RWPE1 (cell line): Measurements from ENCODE around the gene WBP2.

ENCODE experiments used
- CTCF ChIA-PET: fragments of 350-600 bp; sonication (Branson Sonifier 250); formaldehyde crosslinking; extraction: SDS; loops from one replicate; lab custom pipeline; 2021; lab: Yijun Ruan, JAX
- POLR2A ChIA-PET: fragments of 400-600 bp; formaldehyde crosslinking; extraction: SDS; loops from one replicate; lab custom pipeline; 2020; ENCODE audit warnings: antibody characterized with exemption; ENCODE audit not compliant: low non-redundant PET; lab: Yijun Ruan, JAX
- DNase-seq: peaks from one replicate; pipeline ENCODE4 v3.0.0; 2012; ENCODE audit warnings: low spot score
- H3K27ac ChIP-seq: fragments of 450-650 bp; 2 replicates; pipeline ENCODE4 v1.5.1; 2017
- TF ChIP-seq, protein P1 (sequence below): fragments of 450-650 bp; conservative IDR thresholded peaks from 2 replicates; pipeline ENCODE4 v1.5.1; 2017; ENCODE audit warnings: low read depth, mild to moderate bottlenecking

The WBP2 gene

DNA sequence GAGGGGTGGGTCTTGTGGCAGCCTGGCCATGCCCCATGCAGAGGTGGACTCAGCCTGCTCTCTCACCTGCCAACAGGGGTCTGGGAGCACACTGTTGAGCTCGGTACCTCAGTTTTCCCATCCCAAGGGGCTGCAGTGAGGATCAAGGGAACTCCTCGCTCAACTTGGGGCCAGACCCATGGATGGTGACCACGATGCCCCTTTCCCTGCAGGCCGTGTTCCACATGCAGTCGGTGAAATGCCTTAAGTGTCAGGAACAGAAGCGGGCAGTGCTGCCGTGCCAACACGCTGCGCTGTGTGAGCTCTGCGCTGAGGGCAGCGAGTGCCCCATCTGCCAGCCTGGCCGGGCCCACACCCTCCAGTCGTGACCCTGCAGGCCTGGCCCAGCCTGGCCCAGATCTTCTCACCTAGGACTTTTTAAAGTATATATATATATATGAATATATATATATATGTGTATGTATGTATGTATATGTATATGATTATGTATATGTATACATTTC is 31.0 kb downstream of the WBP2 start:
- CTCF ChIA-PET: no interaction called here
- H3K27ac ChIP-seq: peak overlapping the region; percentile 71
- POLR2A ChIA-PET: interaction anchor here (0.6 kb wide), 2 partner anchors 10 kb away, joined by 3 read pairs; no protein-coding TSS in a partner anchor
- TF ChIP-seq, protein P1, sequence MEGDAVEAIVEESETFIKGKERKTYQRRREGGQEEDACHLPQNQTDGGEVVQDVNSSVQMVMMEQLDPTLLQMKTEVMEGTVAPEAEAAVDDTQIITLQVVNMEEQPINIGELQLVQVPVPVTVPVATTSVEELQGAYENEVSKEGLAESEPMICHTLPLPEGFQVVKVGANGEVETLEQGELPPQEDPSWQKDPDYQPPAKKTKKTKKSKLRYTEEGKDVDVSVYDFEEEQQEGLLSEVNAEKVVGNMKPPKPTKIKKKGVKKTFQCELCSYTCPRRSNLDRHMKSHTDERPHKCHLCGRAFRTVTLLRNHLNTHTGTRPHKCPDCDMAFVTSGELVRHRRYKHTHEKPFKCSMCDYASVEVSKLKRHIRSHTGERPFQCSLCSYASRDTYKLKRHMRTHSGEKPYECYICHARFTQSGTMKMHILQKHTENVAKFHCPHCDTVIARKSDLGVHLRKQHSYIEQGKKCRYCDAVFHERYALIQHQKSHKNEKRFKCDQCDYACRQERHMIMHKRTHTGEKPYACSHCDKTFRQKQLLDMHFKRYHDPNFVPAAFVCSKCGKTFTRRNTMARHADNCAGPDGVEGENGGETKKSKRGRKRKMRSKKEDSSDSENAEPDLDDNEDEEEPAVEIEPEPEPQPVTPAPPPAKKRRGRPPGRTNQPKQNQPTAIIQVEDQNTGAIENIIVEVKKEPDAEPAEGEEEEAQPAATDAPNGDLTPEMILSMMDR: no peak
- no peak for DNase-seq

DNA sequence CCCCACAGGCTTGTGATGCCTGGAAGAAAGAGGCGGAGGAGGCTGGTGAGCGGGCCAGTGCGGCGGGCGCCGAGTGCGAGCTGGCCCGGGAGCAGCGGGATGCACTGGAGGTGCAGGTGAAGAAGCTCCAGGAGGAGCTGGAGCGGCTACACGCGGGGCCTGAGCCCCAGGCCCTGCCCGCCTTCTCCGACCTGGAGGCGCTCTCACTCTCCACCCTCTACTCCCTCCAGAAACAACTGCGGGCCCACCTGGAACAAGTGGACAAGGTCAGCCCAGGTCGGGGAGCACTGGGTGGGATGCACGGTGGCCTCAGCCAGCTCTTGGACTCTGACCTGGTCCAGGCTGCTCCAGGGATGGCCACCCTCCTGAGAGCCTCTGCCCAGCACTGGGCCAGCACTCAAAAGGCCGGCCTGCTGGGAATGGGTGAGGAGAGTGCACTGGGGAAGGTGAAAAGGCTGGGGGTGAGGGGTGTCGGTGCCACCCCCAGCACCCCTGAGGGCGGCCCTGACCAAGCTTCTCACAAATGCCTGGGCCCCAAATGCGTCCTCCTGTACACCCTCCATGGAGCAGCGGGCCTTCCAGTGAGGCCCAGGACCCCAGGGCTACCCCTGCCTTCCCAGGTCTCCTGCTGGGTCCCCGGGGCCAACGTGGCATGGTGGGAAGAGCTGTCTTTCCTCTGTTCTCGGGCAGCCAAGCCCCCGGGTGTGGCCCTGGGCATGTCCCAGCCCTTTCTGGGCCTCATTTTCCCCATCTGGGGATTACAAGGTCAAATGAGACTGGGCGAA is 31.7 kb downstream of the WBP2 start:
- H3K27ac ChIP-seq: peak overlapping the region; percentile 71
- no peak for DNase-seq
- ChIA-PET CTCF (no interaction called here), POLR2A (interaction anchor here (0.6 kb wide), 1 partner anchor 11 kb away, joined by 3 read pairs; no protein-coding TSS in a partner anchor)
- TF ChIP-seq, protein P1: no peak

DNA sequence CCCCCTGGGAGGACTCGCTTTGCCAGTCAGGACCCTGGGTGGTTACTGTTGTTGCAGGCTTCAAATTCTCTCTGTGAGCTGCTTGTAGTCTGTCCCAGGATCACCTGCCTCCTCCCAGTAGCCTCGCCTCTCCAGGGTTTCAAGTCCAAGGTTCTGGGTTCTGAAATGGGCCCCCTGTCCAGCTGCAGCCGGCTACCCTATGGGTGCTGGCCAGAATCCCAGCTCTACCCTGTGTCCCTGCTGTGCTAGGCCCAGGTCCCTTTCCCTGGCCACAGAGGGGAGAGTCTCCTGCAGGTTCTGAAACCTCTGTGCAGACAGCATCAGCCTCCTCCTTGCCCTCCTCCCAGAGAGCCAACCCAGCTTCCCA is 32.4 kb downstream of the WBP2 start:
- TF ChIP-seq, protein P1: no peak
- ChIA-PET POLR2A (no interaction called here), CTCF (no interaction called here)
- peak overlapping the region; percentile 71 for H3K27ac ChIP-seq
- DNase-seq: no peak

DNA sequence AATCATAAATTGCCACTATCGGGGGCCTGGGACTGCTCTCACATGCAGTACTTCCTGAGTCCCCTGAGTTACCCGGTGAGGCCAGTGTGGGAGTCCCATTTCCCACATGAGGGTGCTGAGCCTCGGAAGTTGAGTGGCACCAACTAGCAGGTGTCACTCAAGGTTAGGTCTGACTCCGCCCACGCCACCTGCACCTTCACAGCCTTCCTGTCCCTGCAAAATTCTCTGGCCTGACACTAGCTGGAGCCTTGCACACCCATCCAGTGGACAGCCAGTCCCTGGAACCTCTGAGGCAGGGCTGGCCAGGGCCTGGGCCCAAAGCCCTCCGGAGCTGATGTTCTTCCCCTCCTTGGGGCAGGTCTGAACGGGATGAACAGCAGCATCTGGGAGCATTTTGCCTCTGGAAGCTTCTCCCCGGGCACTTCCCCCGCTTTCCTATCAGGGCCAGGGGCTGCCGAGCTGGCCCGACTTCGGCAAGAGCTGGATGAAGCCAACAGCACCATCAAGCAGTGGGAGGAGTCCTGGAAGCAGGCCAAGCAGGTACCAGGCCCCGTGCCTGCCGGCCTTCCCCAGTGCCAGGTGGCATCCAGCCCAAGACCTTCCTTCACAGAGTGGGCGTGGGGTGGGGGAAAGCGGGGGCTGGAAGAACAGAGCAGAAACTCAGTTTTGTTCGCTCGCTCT is 32.9 kb downstream of the WBP2 start:
- no peak for DNase-seq
- CTCF ChIA-PET: interaction anchor here (0.6 kb wide), 1 partner anchor 57 kb away, joined by 4 read pairs; the partner anchor contains the start of gene GALK1
- H3K27ac ChIP-seq: peak overlapping the region; percentile 71
- TF ChIP-seq, protein P1: no peak
- POLR2A ChIA-PET: interaction anchor here (0.6 kb wide), 1 partner anchor 97 kb away, joined by 3 read pairs; no protein-coding TSS in a partner anchor

DNA sequence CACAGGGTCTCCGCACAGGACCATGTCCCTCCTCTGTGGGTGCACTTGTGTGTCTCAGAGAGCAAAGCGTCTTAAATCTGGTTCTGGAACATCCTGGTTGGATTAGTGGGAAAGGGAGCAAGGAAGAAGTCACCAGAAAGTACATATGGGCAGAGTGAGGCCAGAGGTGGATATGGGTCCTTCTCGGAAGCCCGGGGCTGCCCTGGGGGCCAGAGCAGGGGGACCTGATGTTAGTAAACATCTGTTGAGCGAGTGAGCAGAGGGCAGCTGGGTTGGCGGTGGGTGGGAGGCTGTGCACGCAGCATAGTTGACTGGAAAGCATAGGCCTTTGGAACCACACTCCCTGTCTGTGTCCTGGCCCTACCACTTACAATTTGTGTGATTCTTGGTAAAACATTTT is 33.6 kb downstream of the WBP2 start:
- POLR2A ChIA-PET: interaction anchor here (0.7 kb wide), 1 partner anchor 26 kb away, joined by 4 read pairs; no protein-coding TSS in a partner anchor
- peak overlapping the region; percentile 71 for H3K27ac ChIP-seq
- TF ChIP-seq, protein P1: no peak
- CTCF ChIA-PET: interaction anchor here (1.5 kb wide), 1 partner anchor 9 kb away, joined by 7 read pairs; no protein-coding TSS in a partner anchor
- no peak for DNase-seq
